HepG2 (cell line): Measurements from ENCODE around the gene MIER2. TPM values are rescaled to one million over a fixed set of nuclear protein-coding genes. Genes with fewer than 3 reads are reported as not detected.

Experiments used
- ARNT2 ChIP-seq: sonication (generic); formaldehyde crosslinking; IDR thresholded peaks from 2 replicates; pipeline ENCODE4 v1.8.0; 2022; ENCODE audit warnings: mild to moderate bottlenecking, low read depth, missing genetic modification reagents, moderate library complexity
- FOSL2 ChIP-seq: sonication (generic); formaldehyde crosslinking; IDR thresholded peaks from 2 replicates; pipeline ENCODE4 v1.4.0; 2020; ENCODE audit warnings: missing genetic modification reagents
- HIVEP1 ChIP-seq: sonication (generic); formaldehyde crosslinking; IDR thresholded peaks from 2 replicates; pipeline ENCODE4 v1.4.0; 2020; ENCODE audit warnings: mild to moderate bottlenecking, missing genetic modification reagents
- KLF11 ChIP-seq: IDR thresholded peaks from 2 replicates; pipeline ENCODE4 v1.6.1; 2016; ENCODE audit warnings: missing compliant biosample characterization
- NR2F1 ChIP-seq, 2 experiments: fragments of 450-650 bp in 1 of 2; formaldehyde crosslinking in 1 of 2; IDR thresholded peaks; 2 replicates each; pipeline versions ENCODE4 v1.5.0 to v1.6.1; 2016 to 2020; ENCODE audit warnings: mild to moderate bottlenecking in 1 of 2, missing compliant biosample characterization in 1 of 2, missing genetic modification reagents in 1 of 2, moderate library complexity in 1 of 2
- NR2F6 ChIP-seq, 2 experiments: IDR thresholded peaks; 2 replicates each; pipeline ENCODE4 v1.6.1; 2016; ENCODE audit warnings: antibody characterized with exemption in 1 of 2, mild to moderate bottlenecking in 1 of 2
- ONECUT2 ChIP-seq: sonication (generic); formaldehyde crosslinking; IDR thresholded peaks from 2 replicates; pipeline ENCODE4 v1.4.0; 2020; ENCODE audit warnings: missing genetic modification reagents
- PRPF4 ChIP-seq: fragments of 200-400 bp; formaldehyde crosslinking; IDR thresholded peaks from 2 replicates; pipeline ENCODE4 v1.6.1; 2016; ENCODE audit warnings: low read length, low read depth; ENCODE audit not compliant: poor library complexity, severe bottlenecking
- REL ChIP-seq: sonication (generic); formaldehyde crosslinking; conservative IDR thresholded peaks from 2 replicates; pipeline ENCODE4 v1.8.0; 2022; ENCODE audit warnings: mild to moderate bottlenecking, missing genetic modification reagents, moderate library complexity
- TEAD3 ChIP-seq: optimal IDR thresholded peaks from 2 replicates; pipeline ENCODE3; 2016; ENCODE audit warnings: borderline replicate concordance
- TFAP4 ChIP-seq: sonication (generic); IDR thresholded peaks from 2 replicates; pipeline ENCODE4 v1.6.1; 2016; ENCODE audit warnings: low read depth, borderline replicate concordance
- THAP9 ChIP-seq: sonication (generic); formaldehyde crosslinking; IDR thresholded peaks from 2 replicates; pipeline ENCODE4; 2020; ENCODE audit warnings: missing genetic modification reagents, mild to moderate bottlenecking, borderline replicate concordance
- ZBED4 ChIP-seq: sonication (generic); formaldehyde crosslinking; IDR thresholded peaks from 2 replicates; pipeline ENCODE4 v1.4.0; 2020; ENCODE audit warnings: missing genetic modification reagents, borderline replicate concordance
- ZNF280D ChIP-seq: sonication (generic); formaldehyde crosslinking; IDR thresholded peaks from 2 replicates; pipeline ENCODE4 v1.5.1; 2020; ENCODE audit warnings: mild to moderate bottlenecking, missing genetic modification reagents
- ZNF343 ChIP-seq: sonication (generic); formaldehyde crosslinking; IDR thresholded peaks from 2 replicates; pipeline ENCODE4 v1.4.0; 2020; ENCODE audit warnings: mild to moderate bottlenecking, missing genetic modification reagents
- ZNF569 ChIP-seq: sonication (generic); formaldehyde crosslinking; IDR thresholded peaks from 2 replicates; pipeline ENCODE4 v1.5.0; 2020; ENCODE audit warnings: mild to moderate bottlenecking, missing genetic modification reagents, moderate library complexity, borderline replicate concordance
- ZNF660 ChIP-seq: sonication (generic); formaldehyde crosslinking; IDR thresholded peaks from 2 replicates; pipeline ENCODE4 v1.5.1; 2020; ENCODE audit warnings: mild to moderate bottlenecking, low read depth, missing genetic modification reagents, borderline replicate concordance
- polyA plus RNA-seq, 8 experiments: library from polyadenylated mRNA; depleted of rRNA in 3 of 8; stranded (reverse) in 7 of 8; unstranded in 1 of 8; fragments of >200 nt; fragmentation: Illumina TruSeq in 4 of 8; extraction: Trizol in 4 of 8; gene quantifications; 2 replicates each; pipeline versions ENCODE4 v1.2.1 to v1.2.3, GENCODE V29; 2011 to 2016; ENCODE audit warnings: low read depth in 4 of 8, missing spikeins in 1 of 8, mixed read lengths in 1 of 8; ENCODE audit not compliant: insufficient read depth in 1 of 8
- total RNA-seq, 5 experiments: library from RNA; depleted of rRNA; stranded (reverse); fragments of >200 nt; fragmentation: Illumina TruSeq; extraction: Trizol; gene quantifications; 2 replicates each; pipeline ENCODE4 v1.2.3, GENCODE V29; 2016; ENCODE audit warnings: low read depth in 1 of 5

Gene MIER2
- total and polyA plus RNA-seq, 2 of the 13 experiments (the other 11 are each of a cell fraction or from before 2014, with no cell fraction given) = 9.6 to 25.7 TPM

- TF ChIP-seq ZBED4 (no peak), ZNF660 (CRISPR knock-in tag) (no peak), NR2F6 (IDR thresholded peaks at IDR 0.05) (peak; percentile 41; the same call in 1 of the 2 replicates), NR2F6 (CRISPR knock-in tag; IDR thresholded peaks at IDR 0.05) (peak; percentile 17; the same call in 1 of the 2 replicates), ONECUT2 (CRISPR knock-in tag) (no peak), PRPF4 (no peak), NR2F1 (CRISPR knock-in tag; IDR thresholded peaks at IDR 0.05) (peak in 1 of 2 experiments; percentile 71; a peak in 2 of 4 replicates), FOSL2 (peak; percentile 63), TEAD3 (CRISPR knock-in tag) (peak; percentile 52), HIVEP1 (CRISPR knock-in tag) (no peak), REL (CRISPR knock-in tag) (no peak), ZNF569 (CRISPR knock-in tag) (no peak), ZNF280D (CRISPR knock-in tag) (no peak), ARNT2 (CRISPR knock-in tag) (no peak), KLF11 (CRISPR knock-in tag) (no peak), THAP9 (no peak), ZNF343 (CRISPR knock-in tag) (no peak), TFAP4 (0 out of 2 replicates have a peak, but pooled peaks have one; percentile 13)
Measured at GRCh38 chr19:347946-348861, 3.6 kb upstream of the MIER2 start (continued).
